HL-60 (cell line): ENCODE measurements around the gene MESD.

Source experiments
- CTCF ChIP-seq: IDR thresholded peaks from one replicate; pipeline ENCODE4 v1.5.1; 2011; ENCODE audit warnings: low read length, control low read depth, inconsistent platforms; ENCODE audit not compliant: insufficient read depth
- POLR2AphosphoS5 ChIP-seq: IDR thresholded peaks from 2 replicates; pipeline ENCODE4 v1.6.1; 2012; ENCODE audit warnings: low read depth
- REST ChIP-seq: IDR thresholded peaks from 2 replicates; pipeline ENCODE4 v1.6.1; 2012; ENCODE audit warnings: low read depth; ENCODE audit not compliant: insufficient replicate concordance

GRCh38 chr15:80971143-80971542, 18.5 kb downstream of the MESD start:
- TF ChIP-seq CTCF (no peak), POLR2AphosphoS5 (no peak), REST (no peak)
